ENCODE data around the gene NTF4.

The NTF4 gene

GRCh38 chr19:49064768-49065611 is at the start of gene NTF4:
TSS of gene NTF4 (minus strand) at chr19:49064818. CDS start at chr19:49061997, 2,821 bp downstream.
- DNase-seq (ENCODE audit: low read depth in 1 of 2, low spot score in 1 of 2): no peak

- DNase-seq (ENCODE audit: low read depth in 1 of 2, low spot score in 1 of 2): peak; percentile 39 to 69
Observed at GRCh38 chr19:49113762-49114629, 49.4 kb upstream of the NTF4 start, which contains the start of gene LIN7B. TSS of gene LIN7B (plus strand) at chr19:49114370. CDS start at chr19:49114405, 35 bp downstream.

- no peak for DNase-seq (ENCODE audit: low read depth in 1 of 2, low spot score in 1 of 2)
Observed at GRCh38 chr19:49111218-49111998, 46.8 kb upstream of the NTF4 start.

GRCh38 chr19:49110567-49110966 is 45.9 kb upstream of the NTF4 start:
- DNase-seq (ENCODE audit: low read depth in 1 of 2, low spot score in 1 of 2): no peak

- no peak for DNase-seq (ENCODE audit: low read depth in 1 of 2, low spot score in 1 of 2)
Observed at GRCh38 chr19:49109569-49110233, 45.1 kb upstream of the NTF4 start.

- no peak for DNase-seq (ENCODE audit: low read depth in 1 of 2, low spot score in 1 of 2)
Observed at GRCh38 chr19:49109051-49109450, 44.4 kb upstream of the NTF4 start.

GRCh38 chr19:49107625-49108459 is 43.2 kb upstream of the NTF4 start:
- no peak for DNase-seq (ENCODE audit: low read depth in 1 of 2, low spot score in 1 of 2)

- peak; percentile 46 to 48 for DNase-seq (ENCODE audit: low read depth in 1 of 2, low spot score in 1 of 2)
Observed at GRCh38 chr19:49106648-49107135, 42.1 kb upstream of the NTF4 start.

GRCh38 chr19:49104229-49104864 is 39.7 kb upstream of the NTF4 start:
- no peak for DNase-seq (ENCODE audit: low read depth in 1 of 2, low spot score in 1 of 2)

- DNase-seq (ENCODE audit: low read depth in 1 of 2, low spot score in 1 of 2): no peak
Observed at GRCh38 chr19:49103331-49104085, 38.9 kb upstream of the NTF4 start.

GRCh38 chr19:49102303-49102702 is 37.7 kb upstream of the NTF4 start:
- no peak for DNase-seq (ENCODE audit: low read depth in 1 of 2, low spot score in 1 of 2)

- DNase-seq (ENCODE audit: low read depth in 1 of 2, low spot score in 1 of 2): no peak
Observed at GRCh38 chr19:49101160-49101559, 36.5 kb upstream of the NTF4 start.

GRCh38 chr19:49098795-49099194 is 34.2 kb upstream of the NTF4 start:
- DNase-seq (ENCODE audit: low read depth in 1 of 2, low spot score in 1 of 2): no peak

- DNase-seq (ENCODE audit: low read depth in 1 of 2, low spot score in 1 of 2): peak; percentile 41 to 57
Observed at GRCh38 chr19:49097453-49098288, 33.1 kb upstream of the NTF4 start.

GRCh38 chr19:49094505-49095482 is 30.2 kb upstream of the NTF4 start:
- no peak for DNase-seq (ENCODE audit: low read depth in 1 of 2, low spot score in 1 of 2)

GRCh38 chr19:49092686-49093085 is 28.1 kb upstream of the NTF4 start:
- no peak for DNase-seq (ENCODE audit: low read depth in 1 of 2, low spot score in 1 of 2)

All from activated T-helper 1 cell treated with anti-CD3 and anti-CD28 coated beads, Interleukin-2, amount 50 U/mL, for 16 hours (primary cell).